HCT116 (cell line): Measurements from ENCODE around the gene HBA2.

Source experiments
- CEBPB ChIP-seq: IDR thresholded peaks from 2 replicates; pipeline ENCODE4 v1.6.1; 2012; ENCODE audit warnings: low read depth
- YY1 ChIP-seq: IDR thresholded peaks from 2 replicates; pipeline ENCODE4 v1.6.1; 2011; ENCODE audit warnings: low read length, low read depth, moderate library complexity, mild to moderate bottlenecking; ENCODE audit not compliant: insufficient replicate concordance; ENCODE audit errors: extremely low read depth

DNA sequence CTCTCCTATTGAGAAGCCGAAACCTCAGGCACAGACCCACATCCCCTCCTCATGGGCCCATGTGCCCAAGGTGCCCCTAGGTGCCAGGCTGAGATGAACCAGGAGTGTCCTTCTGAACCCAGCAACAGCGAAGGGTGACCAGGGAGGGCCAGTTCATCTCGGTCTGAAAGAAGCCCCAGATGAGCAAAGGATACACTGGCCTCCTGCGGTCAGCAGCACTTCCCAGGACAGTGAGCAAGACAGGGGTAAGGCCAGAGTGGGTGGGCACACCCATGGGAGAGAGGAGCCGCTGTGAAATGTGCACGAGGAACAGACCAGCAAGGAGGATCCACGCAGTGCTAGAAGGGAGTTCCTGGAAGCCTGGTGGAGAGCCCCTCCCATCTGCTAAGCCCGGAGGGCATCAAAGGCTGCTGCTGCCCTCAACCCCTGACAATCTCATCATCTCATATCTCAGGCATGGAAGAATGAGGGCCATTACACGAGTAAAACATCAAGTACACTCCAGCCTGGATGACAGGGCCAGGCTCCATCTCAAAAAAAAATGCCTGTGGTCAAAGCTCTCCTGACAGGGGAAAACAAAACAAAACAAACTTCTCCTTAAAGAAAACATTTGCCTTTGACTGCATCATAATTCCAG is 23.5 kb upstream of the HBA2 start:
- TF ChIP-seq CEBPB (no peak), YY1 (no peak)
